ENCODE data around the gene ORAI3.
"Not testable (repeated sequence)": the region's sequence is repeated elsewhere in the genome, so short reads cannot be mapped to it uniquely, and the experiment has no call there.

Gene ORAI3

GRCh38 chr16:30924076-30924912 is 24.6 kb upstream of the ORAI3 start:
- no peak for DNase-seq

- no peak for DNase-seq
Observed at GRCh38 chr16:30924913-30925631, 23.8 kb upstream of the ORAI3 start.

GRCh38 chr16:30925632-30925987 is 23.3 kb upstream of the ORAI3 start:
- no peak for DNase-seq

- no peak for DNase-seq
Observed at GRCh38 chr16:30925995-30926811, 22.7 kb upstream of the ORAI3 start.

GRCh38 chr16:30926937-30927788 is 21.7 kb upstream of the ORAI3 start:
- DNase-seq = no peak

- peak; percentile 56 for DNase-seq
Observed at GRCh38 chr16:30927789-30928378, 21.0 kb upstream of the ORAI3 start.

- no peak for DNase-seq
Observed at GRCh38 chr16:30928390-30928789, 20.5 kb upstream of the ORAI3 start.

GRCh38 chr16:30929167-30929566 is 19.7 kb upstream of the ORAI3 start:
- DNase-seq = no peak

- DNase-seq = no peak
Observed at GRCh38 chr16:30930160-30930571, 18.7 kb upstream of the ORAI3 start.

- no peak for DNase-seq
Observed at GRCh38 chr16:30931068-30931650, 17.7 kb upstream of the ORAI3 start.

- peak; percentile 35 for DNase-seq
Observed at GRCh38 chr16:30934827-30935557, 13.9 kb upstream of the ORAI3 start.

- DNase-seq = no peak
Observed at GRCh38 chr16:30937692-30938091, 11.2 kb upstream of the ORAI3 start.

GRCh38 chr16:30939571-30939970 is 9.3 kb upstream of the ORAI3 start:
- DNase-seq = not testable (repeated sequence)

- peak; percentile 75 for DNase-seq
Observed at GRCh38 chr16:30941600-30942425, 7.1 kb upstream of the ORAI3 start.

- DNase-seq = no peak
Observed at GRCh38 chr16:30942426-30942806, 6.5 kb upstream of the ORAI3 start.

GRCh38 chr16:30944352-30944751 is 4.5 kb upstream of the ORAI3 start:
- no peak for DNase-seq

GRCh38 chr16:30946671-30947540 is 2.0 kb upstream of the ORAI3 start:
- no peak for DNase-seq

GRCh38 chr16:30947541-30947858 is 1.4 kb upstream of the ORAI3 start:
- DNase-seq = no peak
